IMR-90 (cell line): ENCODE results near the gene FBXW8. TPM values are rescaled to one million over a fixed set of nuclear protein-coding genes. Genes with fewer than 3 reads are reported as not detected.

Source experiments
- ATAC-seq: fragments of 200-7000 bp; cut with Tn5 transposase; 2 replicates; pipeline ENCODE4 v1.9.1; 2020; ENCODE audit warnings: low read depth, mild to moderate bottlenecking, moderate library complexity
- BruUV-seq: library from RNA; stranded (reverse); fragments of 400-500 nt; replicated peaks from 2 replicates; lab custom pipeline; 2021; lab: Mats Ljungman, UMichigan
- CTCF ChIA-PET: fragments of 300-600 bp; formaldehyde crosslinking; extraction: SDS; loops from one replicate; lab custom pipeline; 2021; ENCODE audit warnings: antibody characterized with exemption; lab: Yijun Ruan, JAX
- POLR2A ChIA-PET: fragments of 300-600 bp; sonication (Branson Sonifier 250); formaldehyde crosslinking; loops from one replicate; lab custom pipeline; 2022; ENCODE audit warnings: antibody characterized with exemption; ENCODE audit not compliant: unreplicated experiment; lab: Charles Lee
- DNase-seq: peaks from one replicate; pipeline ENCODE4 v3.0.0; 2013
- H2AFZ ChIP-seq: replicated peaks from 2 replicates; pipeline ENCODE3; 2013; ENCODE audit warnings: low read length, mild to moderate bottlenecking; ENCODE audit not compliant: poor library complexity
- H2AK5ac ChIP-seq: 2 replicates; pipeline ENCODE4 v1.6.1; 2013; ENCODE audit warnings: low read depth, low read length, inconsistent platforms
- H2AK9ac ChIP-seq: replicated peaks from 2 replicates; pipeline ENCODE3; 2013; ENCODE audit warnings: mild to moderate bottlenecking, low read depth, low read length, moderate library complexity; ENCODE audit not compliant: poor library complexity
- H2BK120ac ChIP-seq: 2 replicates; pipeline ENCODE4 v1.6.1; 2013; ENCODE audit warnings: low read depth, low read length, inconsistent platforms
- H2BK15ac ChIP-seq: 3 replicates; pipeline ENCODE4 v1.6.1; 2013; ENCODE audit warnings: low read depth, low read length, inconsistent platforms
- H2BK20ac ChIP-seq: 2 replicates; pipeline ENCODE4 v1.6.1; 2013; ENCODE audit warnings: low read depth, mild to moderate bottlenecking, inconsistent platforms, low read length, moderate library complexity
- H2BK5ac ChIP-seq: 2 replicates; pipeline ENCODE4 v1.6.1; 2013; ENCODE audit warnings: mild to moderate bottlenecking, low read depth, low read length, inconsistent platforms; ENCODE audit not compliant: poor library complexity, severe bottlenecking
- H3K14ac ChIP-seq: replicated peaks from 2 replicates; pipeline ENCODE4 v1.6.1; 2013; ENCODE audit warnings: low read depth, low read length, inconsistent platforms
- H3K18ac ChIP-seq: 2 replicates; pipeline ENCODE4 v1.6.1; 2013; ENCODE audit warnings: low read depth, low read length, control low read depth
- H3K23ac ChIP-seq: 2 replicates; pipeline ENCODE4 v1.6.1; 2013; ENCODE audit warnings: low read depth, low read length, inconsistent platforms
- H3K27ac ChIP-seq: 2 replicates; pipeline ENCODE4 v1.5.1; 2013; ENCODE audit warnings: mild to moderate bottlenecking, control low read depth, low read length; ENCODE audit not compliant: insufficient read depth
- H3K27me3 ChIP-seq: 2 replicates; pipeline ENCODE4 v1.6.1; 2013; ENCODE audit warnings: low read length; ENCODE audit not compliant: control insufficient read depth, insufficient read depth
- H3K36me3 ChIP-seq: 2 replicates; pipeline ENCODE4 v1.6.1; 2013; ENCODE audit warnings: low read length, mixed read lengths; ENCODE audit not compliant: control insufficient read depth, insufficient read depth
- H3K4ac ChIP-seq: 2 replicates; pipeline ENCODE4 v1.6.1; 2013; ENCODE audit warnings: low read depth, low read length, inconsistent platforms
- H3K4me1 ChIP-seq: 2 replicates; pipeline ENCODE4 v1.6.1; 2013; ENCODE audit warnings: low read length, mixed read lengths; ENCODE audit not compliant: control insufficient read depth, insufficient read depth
- H3K4me2 ChIP-seq: 2 replicates; pipeline ENCODE4 v1.6.1; 2013; ENCODE audit warnings: low read depth, mild to moderate bottlenecking, control low read depth, low read length, moderate library complexity
- H3K4me3 ChIP-seq: 2 replicates; pipeline ENCODE4 v1.5.1; 2013; ENCODE audit warnings: low read depth, mild to moderate bottlenecking, control low read depth, low read length, moderate library complexity; ENCODE audit not compliant: insufficient read depth
- H3K56ac ChIP-seq: 2 replicates; pipeline ENCODE4 v1.6.1; 2013; ENCODE audit warnings: low read length, inconsistent platforms; ENCODE audit not compliant: insufficient read depth; ENCODE audit errors: extremely low read depth
- H3K79me1 ChIP-seq, 2 experiments: 2 replicates each; pipeline ENCODE4 v1.6.1; 2013; ENCODE audit warnings: low read length in 2 of 2, inconsistent platforms in 1 of 2, low read depth in 1 of 2
- H3K9ac ChIP-seq: 2 replicates; pipeline ENCODE4 v1.6.1; 2013; ENCODE audit warnings: low read depth, low read length, control low read depth
- H3K9me1 ChIP-seq: 2 replicates; pipeline ENCODE4 v1.6.1; 2013; ENCODE audit warnings: low read length, inconsistent platforms; ENCODE audit not compliant: insufficient read depth
- H3K9me3 ChIP-seq: 2 replicates; pipeline ENCODE4 v1.6.1; 2013; ENCODE audit warnings: low read length; ENCODE audit not compliant: control insufficient read depth, insufficient read depth
- H4K20me1 ChIP-seq: 2 replicates; pipeline ENCODE4 v1.6.1; 2013; ENCODE audit warnings: low read length, inconsistent platforms; ENCODE audit not compliant: insufficient read depth
- H4K5ac ChIP-seq: 2 replicates; pipeline ENCODE4 v1.6.1; 2013; ENCODE audit warnings: mild to moderate bottlenecking, low read depth, low read length, control low read depth
- H4K8ac ChIP-seq, 2 experiments: 2 replicates each; pipeline ENCODE4 v1.6.1; 2013; ENCODE audit warnings: low read depth in 2 of 2, low read length in 2 of 2, control low read depth in 1 of 2, inconsistent platforms in 1 of 2
- H4K91ac ChIP-seq: 2 replicates; pipeline ENCODE4 v1.6.1; 2013; ENCODE audit warnings: low read depth, low read length, inconsistent platforms; ENCODE audit not compliant: insufficient read depth
- BHLHE40 ChIP-seq: fragments of 150-350 bp; IDR thresholded peaks from 2 replicates; pipeline ENCODE4 v1.6.1; 2016; ENCODE audit warnings: mild to moderate bottlenecking, low read depth, low read length
- CTCF ChIP-seq: conservative IDR thresholded peaks from 2 replicates; pipeline ENCODE4 v1.5.1; 2012; ENCODE audit warnings: mild to moderate bottlenecking, low read depth, low read length, improper control_type of control experiment
- MAZ ChIP-seq: IDR thresholded peaks from 2 replicates; pipeline ENCODE4 v1.6.1; 2012; ENCODE audit warnings: low read depth, mild to moderate bottlenecking, low read length, improper control_type of control experiment, moderate library complexity, borderline replicate concordance
- MXI1 ChIP-seq: IDR thresholded peaks from 2 replicates; pipeline ENCODE4 v1.6.1; 2012; ENCODE audit warnings: low read depth, mild to moderate bottlenecking, low read length, moderate library complexity, borderline replicate concordance
- NFE2L2 ChIP-seq: fragments of 150-350 bp; IDR thresholded peaks from 2 replicates; pipeline ENCODE4 v1.6.1; 2016; ENCODE audit warnings: low read depth, mild to moderate bottlenecking, low read length
- RAD21 ChIP-seq: IDR thresholded peaks from 2 replicates; pipeline ENCODE4 v1.6.1; 2012; ENCODE audit warnings: low read length, improper control_type of control experiment
- RFX5 ChIP-seq: IDR thresholded peaks from 2 replicates; pipeline ENCODE4 v1.8.0; 2012; ENCODE audit warnings: low read depth, mild to moderate bottlenecking, low read length, moderate library complexity
- USF2 ChIP-seq: fragments of 150-350 bp; IDR thresholded peaks from 2 replicates; pipeline ENCODE4 v1.6.1; 2017; ENCODE audit warnings: mild to moderate bottlenecking, antibody characterized with exemption, low read length, low read depth
- dilution Hi-C: fragments of 300-500 bp; cut with HindIII; formaldehyde crosslinking; loops from one replicate; pipeline ENCODE4 v1.14.3; 2018; ENCODE audit warnings: low sequenced_read_pairs; ENCODE audit not compliant: unreplicated experiment
- in situ Hi-C: fragments of 300-500 bp; cut with MboI; formaldehyde crosslinking; loops from 3 replicates; pipeline ENCODE4 v1.14.3; 2019; ENCODE audit warnings: low sequenced_read_pairs, inconsistent platforms, mixed read lengths
- intact Hi-C: fragments of 100-400 bp; cut with micrococcal nuclease; formaldehyde crosslinking; loops from 2 replicates; pipeline ENCODE4 v1.10.0; 2022
- polyA plus RNA-seq, 3 experiments: library from polyadenylated mRNA; depleted of rRNA; stranded (reverse); fragments of >200 nt; gene quantifications; 2 replicates each; pipeline ENCODE4 v1.2.3, GENCODE V29; 2012; ENCODE audit warnings: low replicate concordance in 1 of 3
- total RNA-seq: library from RNA; depleted of rRNA; stranded (reverse); fragments of >200 nt; gene quantifications from 2 replicates; pipeline ENCODE4 v1.2.3, GENCODE V29; 2012

FBXW8 gene
- total and polyA plus RNA-seq, 2 of the 4 experiments (the other 2 are of a cell fraction): 20.3 to 25.8 TPM

- ChIA-PET POLR2A (interaction anchor here (0.6 kb wide), 1 partner anchor 1164 kb away, joined by 3 read pairs; no protein-coding TSS in a partner anchor), CTCF (no interaction called here)
- dilution Hi-C loops: no loop called here
- DNase-seq (no peak), ATAC-seq (peak; percentile 29; the same call in 1 of the 2 replicates)
- H3K56ac ChIP-seq: no peak overlapping the region
- H3K23ac ChIP-seq: no peak overlapping the region
- H3K9me1 ChIP-seq: peaks cover 14% of the 10 kb centered on the region; the same call in 1 of the 2 replicates
- no peak overlapping the region for H4K5ac ChIP-seq
- H2BK120ac ChIP-seq: no peak overlapping the region
- no peaks in the 10 kb centered on the region for H3K27me3 ChIP-seq
- no peak overlapping the region for H3K27ac ChIP-seq
- H2BK5ac ChIP-seq: no peak overlapping the region
- no peak overlapping the region for H4K91ac ChIP-seq
- no peaks in the 10 kb centered on the region for H3K4me1 ChIP-seq
- intact Hi-C loops: no loop called here
- H3K14ac ChIP-seq: no peak overlapping the region
- H2BK15ac ChIP-seq: no peak overlapping the region
- peaks cover 17% of the 10 kb centered on the region for H3K36me3 ChIP-seq
- H3K4me2 ChIP-seq: no peak overlapping the region
- H4K20me1 ChIP-seq: peaks cover 29% of the 10 kb centered on the region; the same call in 1 of the 2 replicates
- no peak overlapping the region for H3K9ac ChIP-seq
- no peaks in the 10 kb centered on the region for H3K9me3 ChIP-seq
- no peak overlapping the region for H2BK20ac ChIP-seq
- H2AK9ac ChIP-seq: no peak overlapping the region
- no peak overlapping the region for H3K4ac ChIP-seq
- BruUV-seq: no TSS peak
- H2AFZ ChIP-seq: no peak overlapping the region
- no peak overlapping the region for H3K18ac ChIP-seq
- no peak overlapping the region for H2AK5ac ChIP-seq
- in situ Hi-C loops: no loop called here
- peaks cover 44 to 66% of the 10 kb centered on the region in 2 experiments for H3K79me1 ChIP-seq
- H4K8ac ChIP-seq: no peak overlapping the region
- H3K4me3 ChIP-seq: no peak overlapping the region
- TF ChIP-seq BHLHE40 (no peak), MAZ (no peak), MXI1 (no peak), RFX5 (no peak), CTCF (no peak), NFE2L2 (no peak), USF2 (no peak), RAD21 (no peak)
Observed at GRCh38 chr12:116931665-116932064, 20.9 kb downstream of the FBXW8 start.
